Naive thymus-derived CD4-positive, alpha-beta T cell (primary cell): Measurements from ENCODE around the gene EFNA3. TPM values are rescaled to one million over a fixed set of nuclear protein-coding genes. Genes with fewer than 3 reads are reported as not detected.
A peak's percentile ranks its signal among the peaks of the same experiment; 100 is the strongest.

ENCODE experiments used
- ATAC-seq: fragments of 150-1000 bp; cut with Tn5 transposase; 2 replicates; pipeline ENCODE4 v1.10.0; 2021; ENCODE audit warnings: mild to moderate bottlenecking, moderate library complexity
- CTCF ChIA-PET: fragments of 350-600 bp; sonication (Branson Sonifier 250); formaldehyde crosslinking; loops from one replicate; lab custom pipeline; 2021; ENCODE audit warnings: antibody characterized with exemption; lab: Charles Lee
- POLR2A ChIA-PET: fragments of 350-600 bp; sonication (Branson Sonifier 250); formaldehyde crosslinking; loops from one replicate; lab custom pipeline; 2021; ENCODE audit warnings: antibody characterized with exemption, inconsistent platforms; lab: Charles Lee
- DNase-seq, 9 donors: peaks; one replicate each; pipeline versions ENCODE4 v3.0.0 to v3.0.0-alpha.2; 2020 to 2022; ENCODE audit warnings: mixed read lengths in 1 of 9
- H3K27ac ChIP-seq: one replicate; pipeline ENCODE4 v1.7.0; 2013; ENCODE audit warnings: mild to moderate bottlenecking, low read depth, low read length, moderate library complexity
- H3K27me3 ChIP-seq, 2 donors: one replicate each; pipeline ENCODE4 v1.7.0; 2013; ENCODE audit warnings: low read length in 2 of 2, mild to moderate bottlenecking in 2 of 2, moderate library complexity in 2 of 2; ENCODE audit not compliant: control insufficient read depth in 2 of 2, insufficient read depth in 2 of 2
- H3K36me3 ChIP-seq, 3 experiments: 1 replicate in 2 of 3; 2 replicates in 1 of 3; pipeline ENCODE4 v1.7.0; 2013; ENCODE audit warnings: low read length in 3 of 3, mild to moderate bottlenecking in 3 of 3, moderate library complexity in 1 of 3; ENCODE audit not compliant: insufficient read depth in 3 of 3, control insufficient read depth in 2 of 3
- H3K4me1 ChIP-seq, 2 donors: one replicate each; pipeline ENCODE4 v1.7.0; 2013; ENCODE audit warnings: low read length in 2 of 2, mild to moderate bottlenecking in 2 of 2, moderate library complexity in 1 of 2; ENCODE audit not compliant: control insufficient read depth in 2 of 2, insufficient read depth in 2 of 2
- H3K4me3 ChIP-seq: 2 replicates; pipeline ENCODE4 v1.7.0; 2013; ENCODE audit warnings: mild to moderate bottlenecking, low read length
- H3K9me3 ChIP-seq, 3 experiments: 1 replicate in 2 of 3; 2 replicates in 1 of 3; pipeline ENCODE4 v1.7.0; 2013; ENCODE audit warnings: low read length in 3 of 3; ENCODE audit not compliant: control insufficient read depth in 2 of 3
- H3K27ac Mint-ChIP-seq, 9 donors: one replicate each; pipeline ENCODE4 v1.8.0; 2020 to 2022; ENCODE audit warnings: mixed read lengths in 9 of 9, mild to moderate bottlenecking in 8 of 9, moderate library complexity in 5 of 9, inconsistent platforms in 2 of 9
- H3K27me3 Mint-ChIP-seq, 5 donors: one replicate each; pipeline ENCODE4 v1.8.0; 2021 to 2022; ENCODE audit warnings: mixed read lengths in 5 of 5, mild to moderate bottlenecking in 1 of 5
- H3K36me3 Mint-ChIP-seq, 5 donors: one replicate each; pipeline ENCODE4 v1.8.0; 2020 to 2022; ENCODE audit warnings: mixed read lengths in 5 of 5, mild to moderate bottlenecking in 3 of 5, inconsistent platforms in 1 of 5
- H3K4me1 Mint-ChIP-seq, 7 donors: one replicate each; pipeline ENCODE4 v1.8.0; 2020 to 2022; ENCODE audit warnings: mixed read lengths in 7 of 7, mild to moderate bottlenecking in 3 of 7, inconsistent platforms in 1 of 7
- H3K4me3 Mint-ChIP-seq, 10 donors: one replicate each; pipeline ENCODE4 v1.8.0; 2020 to 2022; ENCODE audit warnings: mild to moderate bottlenecking in 10 of 10, mixed read lengths in 10 of 10, moderate library complexity in 6 of 10, inconsistent platforms in 2 of 10
- H3K9me3 Mint-ChIP-seq, 11 donors: one replicate each; pipeline ENCODE4 v1.8.0; 2020 to 2022; ENCODE audit warnings: mixed read lengths in 11 of 11, mild to moderate bottlenecking in 4 of 11, inconsistent platforms in 1 of 11, moderate library complexity in 1 of 11
- intact Hi-C, 2 donors: fragments of 100-400 bp; cut with micrococcal nuclease; formaldehyde crosslinking; loops; one replicate each; pipeline ENCODE4 v1.15.1; 2023
- polyA plus RNA-seq, 2 donors: library from polyadenylated mRNA; unstranded; fragments of 300-500 nt; fragmentation: Illumina TruSeq; gene quantifications; one replicate each; pipeline ENCODE4 v1.2.3, GENCODE V29; 2021
- total RNA-seq, 6 experiments: library from RNA in 5 of 6; stranded (reverse) in 5 of 6; gene quantifications; 1 replicate in 5 of 6; 2 replicates in 1 of 6; pipeline ENCODE4 v1.2.3 and lab custom pipeline; 2021 to 2026

Gene EFNA3
- total RNA-seq, result 1 to 10 TPM in 4 of 5 experiments, under 1 TPM in 1; 0.42 to 4.0 (median 2.7) TPM
- polyA plus RNA-seq, result under 1 TPM; 0.51 to 0.72 TPM
- total RNA-seq (lab: John Stamatoyannopoulos, UW), result 1.3 reads per million, percentile 2 among the genes with 10 or more reads in this experiment

DNA sequence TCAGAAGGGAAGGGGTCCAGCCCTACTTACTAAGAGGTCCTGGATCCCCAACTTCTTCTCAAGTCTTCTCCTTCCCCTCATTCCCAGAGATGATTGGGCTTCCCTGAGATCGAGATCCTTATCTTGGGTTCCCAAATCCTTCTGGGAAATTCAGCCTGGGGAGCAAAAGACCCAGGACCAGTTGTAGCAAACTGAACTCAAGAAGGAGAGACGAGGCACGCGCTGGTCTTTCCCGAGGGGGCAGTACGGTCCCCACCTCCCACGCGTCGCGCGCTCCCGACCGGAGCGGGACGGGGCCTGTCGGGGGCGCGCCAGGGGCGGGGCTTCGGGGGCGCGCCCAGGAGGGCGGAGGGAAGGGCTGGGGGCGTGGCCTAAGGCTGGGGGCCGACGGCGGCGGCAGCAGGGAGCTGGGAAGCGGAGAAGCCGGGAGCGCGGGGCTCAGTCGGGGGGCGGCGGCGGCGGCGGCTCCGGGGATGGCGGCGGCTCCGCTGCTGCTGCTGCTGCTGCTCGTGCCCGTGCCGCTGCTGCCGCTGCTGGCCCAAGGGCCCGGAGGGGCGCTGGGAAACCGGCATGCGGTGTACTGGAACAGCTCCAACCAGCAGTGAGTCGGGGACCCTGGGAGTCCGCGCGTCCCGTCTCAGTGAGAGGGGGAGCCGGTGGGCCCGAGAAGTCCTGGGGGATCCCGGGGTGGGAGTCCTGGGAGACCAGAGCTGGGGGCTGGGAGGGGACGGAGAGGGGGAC lies at the start of gene EFNA3:
EFNA3 (plus strand) TSS at position 369 of the 741 bp plus-strand sequence; CDS start at position 474, 105 bp downstream.
- H3K27ac ChIP-seq, result no peak within 1 kb of the TSS
- no peaks in the 10 kb centered on the region for H3K36me3 ChIP-seq
- peak within 1 kb of the TSS; percentile 79 to 92 (median 86) for H3K4me3 Mint-ChIP-seq
- DNase-seq, result peak in 8 of 9 donors; percentile 39 to 85 (median 52)
- ChIA-PET CTCF (interaction anchor here (0.7 to 8.1 kb wide), 5 partner anchors 10 to 311 kb away, joined by 3 to 52 read pairs (median 3); partner anchors contain the start of gene EFNA4), POLR2A (interaction anchor here (0.5 to 1.6 kb wide), 7 partner anchors 9 to 333 kb away, joined by 3 to 8 read pairs (median 3); partner anchors contain the start of gene EFNA4)
- peaks cover 8 to 46% (median 24%) of the 10 kb centered on the region in 5 donors for H3K27me3 Mint-ChIP-seq
- peaks cover 44 to 49% of the 10 kb centered on the region in 2 donors for H3K4me1 ChIP-seq
- intact Hi-C loops, result loop anchor here (1.0 kb wide), 2 partner anchors 7 to 16 kb away; no protein-coding TSS in a partner anchor
- peaks cover 22% of the 10 kb centered on the region in 2 donors for H3K27me3 ChIP-seq
- peak within 1 kb of the TSS; percentile 48 for H3K4me3 ChIP-seq
- peak within 1 kb of the TSS; percentile 34 to 84 (median 56) for H3K27ac Mint-ChIP-seq
- peaks cover 23 to 68% (median 52%) of the 10 kb centered on the region in 7 donors for H3K4me1 Mint-ChIP-seq
- H3K36me3 Mint-ChIP-seq, result peaks cover 0 to 4% (median 0%) of the 10 kb centered on the region in 5 donors
- ATAC-seq, result peak; percentile 82
- no peaks in the 10 kb centered on the region for H3K9me3 ChIP-seq
- peaks cover 0 to 4% (median 0%) of the 10 kb centered on the region in 11 donors for H3K9me3 Mint-ChIP-seq

- Histone ChIP-seq H3K4me1 (no peaks in the 10 kb centered on the region), H3K9me3 (no peaks in the 10 kb centered on the region), H3K36me3 (no peaks in the 10 kb centered on the region), H3K4me3 (no peak overlapping the region), H3K27ac (no peak overlapping the region), H3K27me3 (no peaks in the 10 kb centered on the region)
- Mint-ChIP-seq H3K4me3 (no peak overlapping the region), H3K9me3 (no peaks in the 10 kb centered on the region), H3K27ac (no peak overlapping the region), H3K27me3 (peaks cover 0 to 6% (median 0%) of the 10 kb centered on the region in 5 donors), H3K36me3 (no peaks in the 10 kb centered on the region), H3K4me1 (no peaks in the 10 kb centered on the region)
- CTCF ChIA-PET, result no interaction called here
- intact Hi-C loops, result no loop called here
- no peak for ATAC-seq
- no peak for DNase-seq
- POLR2A ChIA-PET, result no interaction called here
These were observed 49.0 kb upstream of the EFNA3 start for GRCh38 chr1:155029513-155030242.

DNA sequence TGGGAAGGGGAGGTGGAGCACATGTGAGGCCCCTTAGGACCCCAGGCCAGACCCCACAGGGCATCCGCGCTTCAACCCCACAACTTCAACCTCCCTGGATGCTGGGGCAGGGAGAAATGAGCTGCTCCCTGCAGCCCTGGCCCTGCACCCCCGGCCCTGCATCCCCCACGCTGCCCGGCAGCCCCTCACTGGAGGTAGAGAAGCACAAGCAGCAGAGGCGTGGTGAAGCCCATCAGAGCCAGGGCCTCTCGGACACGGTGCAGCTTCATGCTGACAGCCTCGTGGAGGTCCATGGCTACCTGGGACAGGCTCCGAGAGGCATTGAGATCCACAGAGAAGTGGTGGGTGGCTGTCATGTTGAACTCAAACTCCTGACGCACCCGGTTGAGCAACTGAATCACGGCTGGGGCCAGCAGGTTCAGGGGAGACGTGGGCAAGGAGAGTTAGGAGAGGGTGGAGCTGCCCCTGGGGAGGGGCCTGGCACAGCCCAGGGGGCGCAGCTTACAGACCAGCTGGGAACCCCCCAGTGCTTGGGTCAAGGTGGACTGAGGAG lies 48.3 kb upstream of the EFNA3 start:
- ATAC-seq, result no peak
- Mint-ChIP-seq H3K4me1 (peaks cover 0 to 2% (median 0%) of the 10 kb centered on the region in 7 donors), H3K36me3 (no peaks in the 10 kb centered on the region), H3K27ac (no peak overlapping the region), H3K9me3 (no peaks in the 10 kb centered on the region), H3K4me3 (no peak overlapping the region), H3K27me3 (peaks cover 0 to 10% (median 0%) of the 10 kb centered on the region in 5 donors)
- ChIA-PET CTCF (no interaction called here), POLR2A (interaction anchor here (0.6 kb wide), 1 partner anchor 679 kb away, joined by 3 read pairs; no protein-coding TSS in a partner anchor)
- no peaks in the 10 kb centered on the region for H3K36me3 ChIP-seq
- H3K27me3 ChIP-seq, result no peaks in the 10 kb centered on the region
- H3K9me3 ChIP-seq, result no peaks in the 10 kb centered on the region
- H3K4me3 ChIP-seq, result no peak overlapping the region
- no peak overlapping the region for H3K27ac ChIP-seq
- no peaks in the 10 kb centered on the region for H3K4me1 ChIP-seq
- no peak for DNase-seq
- intact Hi-C loops, result no loop called here

DNA sequence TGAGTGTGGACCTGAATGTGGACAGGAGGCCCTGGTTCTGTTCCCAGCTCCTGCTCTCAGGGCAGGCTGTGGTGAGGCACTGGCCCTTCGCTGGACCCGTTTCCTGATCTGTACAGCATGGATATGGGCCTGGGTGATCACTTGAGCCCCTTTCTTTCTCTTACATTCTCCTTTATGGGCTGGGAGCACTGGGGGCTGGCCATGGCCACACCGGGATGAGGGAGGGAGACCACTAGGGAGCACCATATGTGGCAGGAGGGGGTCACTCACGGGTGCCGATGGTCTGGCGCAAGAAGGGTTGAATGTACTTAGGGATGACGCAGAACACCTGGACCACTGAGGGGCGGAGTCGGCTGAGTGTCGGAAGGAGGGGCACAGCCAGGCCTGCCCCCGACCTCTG lies 47.7 kb upstream of the EFNA3 start:
- DNase-seq (no peak), ATAC-seq (no peak)
- H3K27ac ChIP-seq, result no peak overlapping the region
- Mint-ChIP-seq H3K36me3 (no peaks in the 10 kb centered on the region), H3K4me1 (peaks cover 0 to 2% (median 0%) of the 10 kb centered on the region in 7 donors), H3K9me3 (no peaks in the 10 kb centered on the region), H3K27ac (no peak overlapping the region), H3K27me3 (peaks cover 0 to 13% (median 0%) of the 10 kb centered on the region in 5 donors), H3K4me3 (no peak overlapping the region)
- no peaks in the 10 kb centered on the region for H3K36me3 ChIP-seq
- H3K4me3 ChIP-seq, result no peak overlapping the region
- intact Hi-C loops, result no loop called here
- POLR2A ChIA-PET, result no interaction called here
- H3K9me3 ChIP-seq, result no peaks in the 10 kb centered on the region
- H3K4me1 ChIP-seq, result no peaks in the 10 kb centered on the region
- CTCF ChIA-PET, result no interaction called here
- H3K27me3 ChIP-seq, result no peaks in the 10 kb centered on the region

GRCh38 chr1:155032886-155033285 lies 45.8 kb upstream of the EFNA3 start:
- Mint-ChIP-seq H3K4me3 (no peak overlapping the region), H3K4me1 (peaks cover 0 to 2% (median 0%) of the 10 kb centered on the region in 7 donors), H3K27ac (no peak overlapping the region), H3K9me3 (no peaks in the 10 kb centered on the region), H3K27me3 (peaks cover 0 to 15% (median 0%) of the 10 kb centered on the region in 5 donors), H3K36me3 (no peaks in the 10 kb centered on the region)
- POLR2A ChIA-PET, result interaction anchor here (1.2 kb wide), 1 partner anchor 15 kb away, joined by 3 read pairs; no protein-coding TSS in a partner anchor
- H3K27me3 ChIP-seq, result no peaks in the 10 kb centered on the region
- no peak for DNase-seq
- no peaks in the 10 kb centered on the region for H3K9me3 ChIP-seq
- no peak overlapping the region for H3K4me3 ChIP-seq
- no peak for ATAC-seq
- intact Hi-C loops, result no loop called here
- CTCF ChIA-PET, result interaction anchor here (0.6 kb wide), 1 partner anchor 35 kb away, joined by 3 read pairs; no protein-coding TSS in a partner anchor
- H3K27ac ChIP-seq, result no peak overlapping the region
- no peaks in the 10 kb centered on the region for H3K4me1 ChIP-seq
- H3K36me3 ChIP-seq, result no peaks in the 10 kb centered on the region

- Mint-ChIP-seq H3K36me3 (no peaks in the 10 kb centered on the region), H3K4me3 (no peak within 1 kb of the TSS), H3K27me3 (peaks cover 0 to 19% (median 0%) of the 10 kb centered on the region in 5 donors), H3K9me3 (no peaks in the 10 kb centered on the region), H3K27ac (no peak within 1 kb of the TSS), H3K4me1 (peaks cover 0 to 2% (median 0%) of the 10 kb centered on the region in 7 donors)
- no peak within 1 kb of the TSS for H3K27ac ChIP-seq
- ChIA-PET CTCF (no interaction called here), POLR2A (interaction anchor here (1.2 kb wide), 1 partner anchor 16 kb away, joined by 3 read pairs; no protein-coding TSS in a partner anchor)
- H3K36me3 ChIP-seq, result no peaks in the 10 kb centered on the region
- no peak within 1 kb of the TSS for H3K4me3 ChIP-seq
- intact Hi-C loops, result no loop called here
- ATAC-seq, result no peak
- no peak for DNase-seq
- H3K9me3 ChIP-seq, result no peaks in the 10 kb centered on the region
- no peaks in the 10 kb centered on the region for H3K4me1 ChIP-seq
- no peaks in the 10 kb centered on the region for H3K27me3 ChIP-seq
These were observed 45.1 kb upstream of the EFNA3 start, which contains the start of the genes DCST1 and DCST2 for GRCh38 chr1:155033524-155033923. DCST1 (plus strand) TSS chr1:155033824; CDS start chr1:155034037, 213 bp downstream. DCST2 (minus strand) TSS chr1:155033781; CDS start chr1:155033701, 80 bp downstream.
